Mammary epithelial cell (primary cell): Measurements from ENCODE around the gene RIPOR3.

Source experiments
- CTCF ChIP-seq, 2 donors: IDR thresholded peaks in 1 of 2; conservative IDR thresholded peaks in 1 of 2; 2 replicates each; pipeline ENCODE4 v1.5.1; 2011 to 2012; ENCODE audit warnings: inconsistent platforms in 2 of 2, low read length in 2 of 2, mild to moderate bottlenecking in 2 of 2, control low read depth in 1 of 2, low read depth in 1 of 2; ENCODE audit not compliant: insufficient read depth in 1 of 2; ENCODE audit errors: extremely low read depth in 1 of 2
- EZH2 ChIP-seq: IDR thresholded peaks from 2 replicates; pipeline ENCODE4 v1.6.1; 2012; ENCODE audit warnings: low read length, inconsistent platforms, borderline replicate concordance

DNA sequence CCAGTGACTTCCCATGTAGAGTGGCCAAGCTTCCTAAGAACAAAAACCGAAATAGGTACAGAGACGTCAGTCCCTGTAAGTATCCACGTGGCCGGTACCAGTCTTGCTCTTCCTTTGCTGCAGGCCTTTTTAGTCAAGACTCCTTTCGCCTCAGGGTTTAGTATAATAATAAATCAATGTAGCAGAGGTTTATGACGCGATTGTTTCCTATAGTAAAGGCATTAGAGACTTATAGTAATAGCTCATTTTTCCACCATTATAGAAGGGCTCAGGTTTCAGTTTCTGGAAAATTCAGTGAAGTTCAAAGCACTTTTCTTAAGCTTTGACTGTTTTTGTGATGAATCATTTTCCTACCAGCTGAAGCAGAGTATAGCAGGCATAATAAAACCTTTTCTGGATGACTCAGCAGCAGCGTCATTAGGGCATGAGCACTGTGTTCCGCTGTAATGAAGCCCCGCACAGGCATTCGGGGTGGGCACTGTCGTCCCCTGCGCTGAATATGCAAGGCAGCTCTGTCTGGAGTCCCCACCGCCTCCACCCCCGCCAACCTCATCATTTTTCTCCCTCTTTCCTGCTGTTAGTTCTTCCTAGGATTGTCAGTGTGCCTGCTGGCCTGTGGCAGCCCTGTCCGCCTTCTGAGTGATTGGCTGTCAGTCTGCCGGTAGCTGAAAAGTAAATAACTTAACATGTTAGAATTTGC is 129.8 kb downstream of the RIPOR3 start:
- TF ChIP-seq CTCF (conservative IDR thresholded peaks at IDR 0.05 in 1 of 2, IDR thresholded peaks at IDR 0.05 in 1 of 2; ENCODE audit: extremely low read depth in 1 of 2, insufficient read depth in 1 of 2, low read depth in 1 of 2, low read length in 2 of 2) (no peak), EZH2 (no peak)
